HCT116 (cell line): ENCODE measurements around the gene ZBTB6. TPM values are rescaled to one million over a fixed set of nuclear protein-coding genes. Genes with fewer than 3 reads are reported as not detected.
"Not testable (repeated sequence)": the region's sequence is repeated elsewhere in the genome, so short reads cannot be mapped to it uniquely, and the experiment has no call there.

Source experiments
- ATAC-seq: fragments of 200-7000 bp; cut with Tn5 transposase; 2 replicates; pipeline ENCODE4 v1.9.1; 2020; ENCODE audit warnings: mild to moderate bottlenecking, moderate library complexity
- BruUV-seq: library from RNA; stranded (reverse); fragments of 400-500 nt; replicated peaks from 2 replicates; lab custom pipeline; 2021; lab: Mats Ljungman, UMichigan
- CTCF ChIA-PET: fragments of 300-600 bp; sonication (Branson Sonifier 250); formaldehyde crosslinking; loops from one replicate; lab custom pipeline; 2021; ENCODE audit warnings: antibody characterized with exemption; lab: Charles Lee
- POLR2A ChIA-PET: fragments of 300-600, 350-600 bp; sonication (Branson Sonifier 250); formaldehyde crosslinking; loops from one replicate; lab custom pipeline; 2021; ENCODE audit warnings: antibody characterized with exemption; lab: Charles Lee
- RAD21 ChIA-PET, 2 experiments: fragments of 300-600 bp; sonication (Branson Sonifier 250); formaldehyde crosslinking; loops; one replicate each; lab custom pipeline; 2023; ENCODE audit warnings: low total read pairs in 2 of 2; ENCODE audit not compliant: uncharacterized antibody in 2 of 2, unreplicated experiment in 2 of 2, low non-redundant PET in 1 of 2; lab: Charles Lee
- DNase-seq: peaks from one replicate; pipeline ENCODE4 v3.0.0-alpha.2; 2010; ENCODE audit warnings: low read depth, low spot score
- H2AFZ ChIP-seq: fragments of 200-600 bp; shearing (Covaris generic), sonication (generic); 2 replicates; pipeline ENCODE4 v1.6.1; 2017; ENCODE audit warnings: low read depth, mixed run types, mixed read lengths, antibody characterized with exemption, low read length; ENCODE audit not compliant: poor library complexity, severe bottlenecking
- H3K27ac ChIP-seq: 2 replicates; pipeline ENCODE4 v1.5.1; 2012; ENCODE audit warnings: low read depth, low read length
- H3K27me3 ChIP-seq: fragments of 200-600 bp; sonication (generic); 2 replicates; pipeline ENCODE4 v1.6.1; 2016; ENCODE audit warnings: mixed run types, low read length, mixed read lengths; ENCODE audit not compliant: insufficient read depth
- H3K36me3 ChIP-seq, 2 experiments: fragments of 200-500 bp in 1 of 2; fragments of 200-600 bp in 1 of 2; sonication (Bioruptor generic) in 1 of 2; sonication (generic) in 1 of 2; 2 replicates each; pipeline versions ENCODE4 v1.5.1 to v1.6.1; 2014 to 2016; ENCODE audit warnings: low read length in 2 of 2, inconsistent platforms in 1 of 2, mixed read lengths in 1 of 2, mixed run types in 1 of 2; ENCODE audit not compliant: insufficient read depth in 2 of 2, control insufficient read depth in 1 of 2
- H3K4me1 ChIP-seq, 2 experiments: fragments of 200-600 bp in 1 of 2; sonication (generic) in 1 of 2; 2 replicates each; pipeline versions ENCODE4 v1.5.1 to v1.6.1; 2012 to 2017; ENCODE audit warnings: low read length in 2 of 2, inconsistent platforms in 1 of 2, mild to moderate bottlenecking in 1 of 2, mixed read lengths in 1 of 2, mixed run types in 1 of 2, moderate library complexity in 1 of 2; ENCODE audit not compliant: insufficient read depth in 2 of 2, control insufficient read depth in 1 of 2
- H3K4me2 ChIP-seq: fragments of 200-600 bp; sonication (generic); 2 replicates; pipeline ENCODE4 v1.6.1; 2017; ENCODE audit warnings: mixed run types, low read length, mixed read lengths
- H3K4me3 ChIP-seq, 2 experiments: fragments of 200-600 bp in 1 of 2; sonication (generic) in 1 of 2; replicated peaks in 1 of 2; 2 replicates each; pipeline ENCODE4 v1.5.1; 2011 to 2016; ENCODE audit warnings: low read length in 2 of 2, control low read depth in 1 of 2, low read depth in 1 of 2, mild to moderate bottlenecking in 1 of 2, mixed read lengths in 1 of 2, mixed run types in 1 of 2
- H3K79me2 ChIP-seq: fragments of 200-600 bp; sonication (generic); 2 replicates; pipeline ENCODE4 v1.6.1; 2017; ENCODE audit warnings: mild to moderate bottlenecking, mixed run types, low read length, moderate library complexity, mixed read lengths; ENCODE audit not compliant: insufficient read depth
- H3K9ac ChIP-seq: fragments of 200-600 bp; sonication (generic); 2 replicates; pipeline ENCODE4 v1.6.1; 2016; ENCODE audit warnings: low read length, mixed read lengths
- H3K9me2 ChIP-seq: fragments of 200-600 bp; sonication (generic), shearing (Covaris generic); 2 replicates; pipeline ENCODE4 v1.6.1; 2017; ENCODE audit warnings: mixed run types, mild to moderate bottlenecking, moderate library complexity; ENCODE audit not compliant: insufficient read depth
- H3K9me3 ChIP-seq, 2 experiments: fragments of 200-500 bp in 1 of 2; fragments of 200-600 bp in 1 of 2; sonication (Bioruptor generic) in 1 of 2; sonication (generic) in 1 of 2; 2 replicates each; pipeline ENCODE4 v1.6.1; 2014 to 2017; ENCODE audit warnings: low read length in 2 of 2, mixed read lengths in 2 of 2, inconsistent platforms in 1 of 2, low read depth in 1 of 2, mild to moderate bottlenecking in 1 of 2, mixed run types in 1 of 2, moderate library complexity in 1 of 2; ENCODE audit not compliant: control insufficient read depth in 1 of 2, insufficient read depth in 1 of 2
- H4K20me1 ChIP-seq: fragments of 200-600 bp; sonication (generic), shearing (Covaris generic); 2 replicates; pipeline ENCODE4 v1.6.1; 2017; ENCODE audit warnings: mixed run types, mild to moderate bottlenecking, moderate library complexity; ENCODE audit not compliant: insufficient read depth
- CTCF ChIP-seq, 3 experiments: fragments of 200-600 bp in 1 of 3; sonication (generic) in 1 of 3; IDR thresholded peaks in 2 of 3; conservative IDR thresholded peaks in 1 of 3; 2 replicates each; pipeline ENCODE4 v1.5.1; 2012 to 2017; ENCODE audit warnings: low read depth in 2 of 3, low read length in 2 of 3, antibody characterized with exemption in 1 of 3, borderline replicate concordance in 1 of 3, control low read depth in 1 of 3, mild to moderate bottlenecking in 1 of 3, mixed read lengths in 1 of 3, mixed run types in 1 of 3, moderate library complexity in 1 of 3; ENCODE audit not compliant: insufficient read depth in 1 of 3
- ZFX ChIP-seq: fragments of 450-650 bp; IDR thresholded peaks from 2 replicates; pipeline ENCODE4 v1.6.1; 2017
- intact Hi-C: fragments of 100-400 bp; cut with micrococcal nuclease; formaldehyde crosslinking; loops from 2 replicates; pipeline ENCODE4 v1.10.0; 2022
- total RNA-seq: library from RNA; stranded (reverse); gene quantifications from one replicate; pipeline ENCODE4 v1.2.1, GENCODE V29; 2021; ENCODE audit not compliant: unreplicated experiment

Gene ZBTB6
- total RNA-seq, 1 experiment from 2014 or later: 12.3 TPM

- Histone ChIP-seq H3K9me3 (no peaks in the 10 kb centered on the region), H3K36me3 (peaks cover 43 to 53% of the 10 kb centered on the region in 2 experiments), H3K4me2 (no peak overlapping the region), H3K79me2 (no peaks in the 10 kb centered on the region), H3K4me1 (no peaks in the 10 kb centered on the region), H3K27me3 (no peaks in the 10 kb centered on the region), H4K20me1 (no peaks in the 10 kb centered on the region), H3K27ac (no peak overlapping the region), H3K4me3 (no peak overlapping the region), H3K9ac (no peak overlapping the region), H3K9me2 (no peaks in the 10 kb centered on the region), H2AFZ (no peak overlapping the region)
- no TSS peak for BruUV-seq
- DNase-seq (no peak), ATAC-seq (no peak)
- RAD21 ChIA-PET: no interaction called here
- CTCF ChIA-PET: no interaction called here
- POLR2A ChIA-PET: no interaction called here
- intact Hi-C loops: no loop called here
- no peak for TF ChIP-seq ZFX
- no peak for TF ChIP-seq CTCF (IDR thresholded peaks at IDR 0.05 in 2 of 3, conservative IDR thresholded peaks at IDR 0.05 in 1 of 3; ENCODE audit: borderline replicate concordance in 1 of 3, insufficient read depth in 1 of 3, low read depth in 2 of 3, low read length in 2 of 3)
These were observed 37.6 kb downstream of the ZBTB6 start for GRCh38 chr9:122875523-122875922.

- H4K20me1 ChIP-seq, H3K4me3 ChIP-seq, RAD21 ChIA-PET, H3K9me2 ChIP-seq, H3K4me1 ChIP-seq, ATAC-seq, H3K4me2 ChIP-seq, POLR2A ChIA-PET, H3K9me3 ChIP-seq, H3K9ac ChIP-seq, CTCF ChIA-PET, H3K36me3 ChIP-seq, H3K27me3 ChIP-seq, intact Hi-C loops, H3K27ac ChIP-seq, H2AFZ ChIP-seq, DNase-seq, BruUV-seq, H3K79me2 ChIP-seq: not testable (repeated sequence)
These were observed 45.8 kb downstream of the ZBTB6 start for GRCh38 chr9:122867276-122867675.
